ENCODE results near the gene MARK3.
"Not testable (repeated sequence)": the region's sequence is repeated elsewhere in the genome, so short reads cannot be mapped to it uniquely, and the experiment has no call there.

The MARK3 gene

DNA sequence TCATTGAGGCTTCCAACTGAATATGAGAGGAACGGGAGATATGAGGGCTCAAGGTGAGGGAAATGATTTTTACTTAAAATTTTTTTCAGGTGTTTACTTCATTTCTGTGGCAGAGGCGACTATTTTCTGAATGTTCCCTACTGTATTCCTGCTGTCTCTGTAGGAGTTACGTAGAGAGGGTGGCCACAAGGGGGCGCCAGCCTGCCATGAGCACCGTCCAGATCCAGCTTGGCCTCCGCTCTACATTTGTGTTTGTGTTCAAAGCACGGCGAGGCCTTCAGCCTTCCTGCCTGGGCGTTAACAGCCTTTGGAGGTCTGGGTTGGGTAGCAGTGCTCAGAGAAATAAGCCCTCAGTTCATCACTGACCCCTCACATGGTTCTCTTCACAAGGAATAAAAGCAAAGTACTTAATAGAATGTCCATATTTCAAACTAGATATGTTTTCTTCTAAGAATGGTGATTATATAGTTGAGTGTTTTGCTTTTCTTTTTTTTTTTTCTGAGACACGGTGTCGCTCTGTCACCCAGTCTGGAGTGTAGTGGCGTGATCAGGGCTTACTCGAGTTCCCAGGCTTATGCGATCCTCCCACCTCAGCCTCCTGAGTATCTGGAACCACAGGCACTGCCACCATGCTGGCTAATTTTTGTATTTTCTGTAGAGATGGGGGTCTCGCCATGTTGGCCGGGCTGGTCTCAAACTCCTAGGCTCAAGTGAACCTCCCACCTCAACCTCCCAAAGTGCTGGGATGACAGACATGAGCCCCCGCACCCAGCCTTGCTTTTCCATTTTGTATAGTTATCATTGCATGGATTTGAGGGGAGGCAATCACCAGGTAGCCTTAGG, 115.2 kb downstream of the MARK3 start:
- in situ Hi-C loops (cut with HindIII; ENCODE audit: low pct_ligation_motif_present, low pct_unique_long_range_greater_than_20kb, low sequenced_read_pairs) = no loop called here
- peak; percentile 73 for DNase-seq

DNA sequence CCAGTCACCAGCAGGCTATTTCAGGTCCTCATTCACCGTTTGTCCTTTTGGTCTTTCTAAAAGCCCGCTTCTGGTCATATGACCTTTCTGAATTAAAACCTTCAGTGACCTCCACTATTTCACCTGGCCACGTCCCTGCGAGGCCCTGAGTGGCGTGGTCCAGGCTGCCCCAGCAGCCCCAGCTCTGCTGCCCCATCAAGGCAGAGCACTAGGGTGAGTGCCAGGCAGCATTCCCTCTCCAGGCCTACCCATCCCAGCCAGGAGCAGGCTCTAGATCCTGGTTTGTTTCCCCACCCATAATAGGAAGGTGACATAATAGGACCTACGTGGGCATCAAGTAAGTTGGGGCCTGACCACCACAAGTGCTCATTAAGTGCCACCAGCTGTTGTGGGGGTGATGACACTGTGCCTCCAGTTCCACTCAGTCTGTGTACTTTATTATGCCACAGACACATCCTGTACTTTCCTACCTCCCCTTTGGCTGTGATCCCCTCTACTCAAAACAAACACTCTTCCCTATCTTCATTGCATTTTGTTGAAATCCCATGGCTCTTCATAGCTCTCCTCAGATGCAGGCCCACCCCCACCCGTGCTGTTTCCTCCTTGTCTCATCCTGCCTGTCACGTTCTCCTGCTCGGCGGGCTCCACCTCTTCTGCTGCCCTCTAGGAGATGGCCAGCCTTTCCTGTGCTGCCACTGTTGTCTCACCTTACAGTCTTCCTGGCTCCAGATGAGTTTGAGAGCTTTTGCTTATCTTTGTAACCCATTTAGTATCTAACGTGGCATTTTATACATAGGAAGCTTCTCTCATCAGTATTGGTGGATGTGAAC, 116.0 kb downstream of the MARK3 start:
- no peak for DNase-seq
- in situ Hi-C loops (cut with HindIII; ENCODE audit: low pct_ligation_motif_present, low pct_unique_long_range_greater_than_20kb, low sequenced_read_pairs) = no loop called here

DNA sequence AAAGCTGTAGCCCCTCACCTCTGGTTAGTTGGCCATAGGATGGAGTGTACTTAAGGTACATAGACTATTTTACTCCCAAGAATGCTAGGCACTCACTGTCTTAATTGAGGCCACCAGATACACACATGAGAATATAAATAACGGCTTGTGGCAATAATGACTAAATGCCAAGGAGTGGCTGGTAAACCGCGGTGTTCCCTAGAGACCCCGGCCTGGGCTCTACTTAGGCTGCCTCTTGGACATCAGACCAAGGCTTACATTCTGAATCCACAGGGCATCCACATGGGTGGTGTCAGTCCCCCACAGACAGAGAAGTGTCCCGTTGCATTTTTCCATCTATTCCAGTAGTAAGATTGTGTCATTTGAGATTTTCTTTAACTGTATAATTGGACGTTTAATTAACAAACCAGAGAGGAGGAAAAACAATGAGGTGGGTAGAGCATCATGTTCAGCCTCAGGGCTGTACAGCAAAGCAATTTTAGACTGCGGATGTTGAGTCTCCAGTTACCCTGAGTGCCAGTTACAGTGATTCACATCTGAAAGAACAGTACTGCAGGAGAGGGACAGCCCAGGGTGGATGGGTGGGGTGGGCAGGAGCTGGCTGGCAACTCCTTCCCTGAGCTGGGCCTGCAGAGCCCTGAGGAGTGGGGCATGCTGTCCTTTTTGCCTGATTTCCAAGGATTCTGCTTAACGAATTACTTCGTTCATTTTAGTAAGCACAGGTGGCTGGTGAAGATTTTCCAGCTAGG, 116.9 kb downstream of the MARK3 start:
- no peak for DNase-seq
- in situ Hi-C loops (cut with HindIII; ENCODE audit: low pct_ligation_motif_present, low pct_unique_long_range_greater_than_20kb, low sequenced_read_pairs) = no loop called here

DNA sequence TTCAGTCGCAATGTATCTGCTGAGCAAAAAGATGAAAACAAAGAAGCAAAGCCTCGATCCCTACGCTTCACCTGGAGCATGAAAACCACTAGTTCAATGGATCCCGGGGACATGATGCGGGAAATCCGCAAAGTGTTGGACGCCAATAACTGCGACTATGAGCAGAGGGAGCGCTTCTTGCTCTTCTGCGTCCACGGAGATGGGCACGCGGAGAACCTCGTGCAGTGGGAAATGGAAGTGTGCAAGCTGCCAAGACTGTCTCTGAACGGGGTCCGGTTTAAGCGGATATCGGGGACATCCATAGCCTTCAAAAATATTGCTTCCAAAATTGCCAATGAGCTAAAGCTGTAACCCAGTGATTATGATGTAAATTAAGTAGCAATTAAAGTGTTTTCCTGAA, 117.7 kb downstream of the MARK3 start:
- no peak for DNase-seq
- in situ Hi-C loops (cut with HindIII; ENCODE audit: low pct_ligation_motif_present, low pct_unique_long_range_greater_than_20kb, low sequenced_read_pairs) = no loop called here

DNA sequence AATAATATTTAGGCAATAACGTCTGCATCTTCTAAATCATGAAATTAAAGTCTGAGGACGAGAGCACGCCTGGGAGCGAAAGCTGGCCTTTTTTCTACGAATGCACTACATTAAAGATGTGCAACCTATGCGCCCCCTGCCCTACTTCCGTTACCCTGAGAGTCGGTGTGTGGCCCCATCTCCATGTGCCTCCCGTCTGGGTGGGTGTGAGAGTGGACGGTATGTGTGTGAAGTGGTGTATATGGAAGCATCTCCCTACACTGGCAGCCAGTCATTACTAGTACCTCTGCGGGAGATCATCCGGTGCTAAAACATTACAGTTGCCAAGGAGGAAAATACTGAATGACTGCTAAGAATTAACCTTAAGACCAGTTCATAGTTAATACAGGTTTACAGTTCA, 118.1 kb downstream of the MARK3 start:
- no peak for DNase-seq
- in situ Hi-C loops (cut with HindIII; ENCODE audit: low pct_ligation_motif_present, low pct_unique_long_range_greater_than_20kb, low sequenced_read_pairs) = no loop called here

DNA sequence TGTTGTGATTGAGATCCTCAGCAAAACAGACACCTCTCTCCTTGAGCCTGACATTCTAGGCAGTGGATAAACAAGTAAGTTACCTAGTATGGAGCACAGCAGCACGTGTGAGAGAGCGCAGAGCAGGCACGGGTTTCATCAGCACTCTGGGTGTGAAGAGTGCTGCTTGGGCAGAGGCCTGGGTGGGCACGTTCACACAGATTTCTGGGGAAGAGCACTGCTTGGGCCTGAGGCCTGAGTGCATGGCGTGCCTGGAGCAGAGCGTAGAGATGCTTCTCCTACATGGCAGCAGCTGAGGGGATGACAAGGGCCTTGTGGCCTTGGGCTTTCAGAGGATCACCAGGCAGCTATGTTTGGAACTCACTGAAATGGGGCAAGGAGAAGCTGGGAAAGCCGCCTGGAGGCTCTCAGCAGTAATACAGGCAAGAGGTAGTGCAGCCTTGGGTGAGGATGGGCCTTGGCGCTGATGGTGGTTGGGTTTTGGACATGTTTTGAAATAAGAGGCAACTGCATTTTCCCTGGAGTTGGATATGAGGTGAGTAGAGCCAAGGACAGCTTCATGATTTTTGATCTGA, 119.9 kb downstream of the MARK3 start:
- in situ Hi-C loops (cut with HindIII; ENCODE audit: low pct_ligation_motif_present, low pct_unique_long_range_greater_than_20kb, low sequenced_read_pairs) = no loop called here
- DNase-seq = no peak

DNA sequence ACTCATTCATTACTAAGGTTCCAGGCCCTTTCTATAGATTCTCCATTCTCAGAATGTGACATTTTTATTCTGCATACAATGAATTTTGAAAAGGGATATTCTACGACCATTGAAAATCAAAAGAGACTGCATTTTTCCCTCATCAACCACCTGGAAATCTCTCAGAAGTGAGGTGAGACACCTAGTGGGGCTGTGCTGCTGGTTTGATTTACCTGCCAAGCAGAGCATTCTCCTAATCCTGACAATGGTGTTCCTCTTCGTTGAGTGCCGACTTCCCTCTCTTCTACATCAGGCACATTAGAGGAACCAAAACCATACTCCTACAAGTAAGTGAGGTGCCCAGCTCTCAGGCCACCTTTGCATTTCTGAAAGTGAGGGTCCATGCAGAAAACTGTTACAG, 122.5 kb downstream of the MARK3 start:
- DNase-seq = no peak
- in situ Hi-C loops (cut with HindIII; ENCODE audit: low pct_ligation_motif_present, low pct_unique_long_range_greater_than_20kb, low sequenced_read_pairs) = no loop called here

DNA sequence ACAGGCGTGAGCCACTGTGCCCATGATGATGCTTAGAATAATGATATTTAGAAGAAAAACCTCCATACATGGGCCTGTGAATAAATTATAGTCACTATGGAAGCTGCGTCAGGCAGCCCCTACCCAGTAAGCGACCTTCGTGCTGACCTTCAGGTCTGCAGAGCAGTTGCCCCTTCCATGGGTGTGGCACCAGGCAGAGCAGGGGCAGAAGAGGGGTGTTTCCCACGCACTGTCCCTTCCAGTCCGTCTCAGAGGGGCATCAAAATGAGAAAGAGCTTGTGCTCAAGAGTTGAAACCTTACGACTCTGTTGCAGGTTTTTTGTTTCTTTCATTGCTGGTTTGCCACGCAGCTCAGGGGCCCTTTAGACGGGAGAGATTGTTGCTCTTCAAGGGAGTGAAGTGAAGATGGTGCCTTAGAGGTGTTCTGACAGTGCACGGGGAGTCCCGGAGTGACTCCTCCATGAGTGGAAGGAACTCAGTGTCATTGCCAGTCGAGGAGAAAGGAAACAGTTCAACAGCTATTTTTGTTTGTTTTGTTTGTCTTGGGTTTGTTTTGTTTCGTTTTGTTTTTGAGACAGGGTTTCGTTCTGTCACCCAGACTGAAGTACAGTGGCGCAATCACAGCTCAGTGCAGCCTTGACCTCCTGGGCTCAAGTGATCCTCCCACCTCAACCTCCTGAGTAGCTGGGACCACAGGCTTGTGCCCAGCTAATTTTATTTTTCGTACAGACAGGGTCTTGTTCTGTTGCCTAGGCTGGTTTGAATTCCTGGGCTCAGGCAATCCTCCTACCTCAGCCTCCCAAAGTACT, 123.5 kb downstream of the MARK3 start:
- no peak for DNase-seq
- in situ Hi-C loops (cut with HindIII; ENCODE audit: low pct_ligation_motif_present, low pct_unique_long_range_greater_than_20kb, low sequenced_read_pairs) = no loop called here

DNA sequence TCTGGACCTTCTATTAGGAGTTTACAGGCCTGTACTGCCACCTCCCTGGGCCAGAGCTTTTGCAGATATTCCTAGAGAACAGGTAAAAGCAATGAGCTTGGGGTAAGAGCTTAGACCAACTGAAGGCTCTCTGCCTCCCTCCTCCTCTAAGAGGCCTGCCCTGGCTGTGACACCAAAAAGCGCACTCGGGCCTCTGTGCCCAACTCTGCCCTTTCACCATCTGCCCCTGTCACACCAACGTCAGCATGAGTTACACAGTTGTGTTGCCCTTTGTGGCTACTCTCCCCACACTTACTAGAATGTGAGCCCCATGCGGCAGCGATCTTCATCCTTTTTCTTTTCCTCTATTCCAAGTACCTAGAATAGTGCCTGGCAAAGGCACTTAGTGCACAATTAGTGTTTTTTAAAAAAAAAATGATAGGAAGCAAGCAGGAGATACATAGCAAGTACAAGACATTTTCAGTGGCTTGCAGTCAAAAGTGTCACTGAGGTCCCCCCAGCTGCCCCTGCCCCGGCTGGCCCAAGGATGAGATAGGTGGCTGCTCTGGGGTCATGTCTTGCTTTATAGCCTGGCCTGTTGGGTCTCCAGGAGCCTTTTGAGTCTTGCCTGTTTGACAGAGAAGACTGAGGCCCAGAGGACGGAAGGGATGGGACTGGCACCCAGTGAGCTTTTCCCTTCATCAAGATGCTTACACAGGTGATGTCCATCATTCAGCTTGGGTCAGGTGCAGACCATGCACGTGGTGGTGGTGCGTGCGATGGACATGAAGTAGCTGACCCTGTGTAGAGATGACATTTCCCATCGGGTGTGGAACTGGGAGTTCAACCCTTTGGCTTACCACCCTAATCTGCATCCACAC, 124.9 kb downstream of the MARK3 start:
- no peak for DNase-seq

DNA sequence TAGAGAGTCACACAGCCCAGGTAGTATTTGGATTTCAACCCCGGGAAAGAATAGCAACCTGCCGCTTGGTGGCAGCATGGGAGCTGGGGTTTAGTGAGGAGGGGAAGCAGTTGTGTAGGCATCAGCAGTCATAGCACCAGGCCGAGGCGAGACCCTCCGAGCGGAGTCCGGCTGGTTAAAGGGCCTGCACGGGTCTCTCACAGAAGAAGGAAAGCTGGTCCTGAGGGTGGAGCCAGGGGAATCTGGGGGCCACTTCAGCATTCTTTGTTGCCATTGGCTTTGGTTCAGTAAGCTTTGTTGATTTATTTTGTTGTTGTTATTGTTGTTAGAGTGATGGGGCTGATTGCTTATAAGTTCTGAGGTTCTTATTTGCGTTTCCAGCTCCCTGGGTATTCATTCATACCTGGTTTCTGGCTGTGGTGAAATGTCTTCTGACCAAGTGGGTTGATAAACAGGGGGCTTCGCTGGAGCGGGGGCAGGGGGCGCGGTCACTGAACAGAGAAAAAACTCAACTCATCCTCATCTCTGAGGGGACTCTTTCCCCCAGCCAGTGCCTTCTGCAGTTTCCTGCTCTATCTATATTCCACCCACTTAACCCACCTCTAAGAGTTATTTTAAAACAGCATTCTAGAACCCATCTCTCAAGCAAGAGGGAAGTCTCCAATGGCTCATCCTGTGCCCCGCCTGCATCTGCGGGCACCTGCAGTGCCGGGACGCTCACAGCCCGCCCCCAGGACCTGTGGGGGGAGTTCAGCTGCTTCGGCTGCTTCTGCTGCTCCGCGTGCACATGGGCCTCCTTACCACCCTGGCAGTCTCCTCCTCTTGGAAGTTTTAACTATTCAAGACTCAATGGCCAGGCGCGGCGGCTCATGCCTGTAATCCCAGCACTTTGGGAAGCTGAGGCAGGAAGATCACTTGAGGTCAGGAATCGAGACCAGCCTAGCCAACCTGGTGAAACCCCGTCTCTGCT, 125.8 kb downstream of the MARK3 start:
- no peak for DNase-seq
- in situ Hi-C loops (cut with HindIII; ENCODE audit: low pct_ligation_motif_present, low pct_unique_long_range_greater_than_20kb, low sequenced_read_pairs) = no loop called here

More for the DNA sequence above, 124.9 kb downstream of the MARK3 start:
- in situ Hi-C loops (cut with HindIII; ENCODE audit: low pct_ligation_motif_present, low pct_unique_long_range_greater_than_20kb, low sequenced_read_pairs) = no loop called here

DNA sequence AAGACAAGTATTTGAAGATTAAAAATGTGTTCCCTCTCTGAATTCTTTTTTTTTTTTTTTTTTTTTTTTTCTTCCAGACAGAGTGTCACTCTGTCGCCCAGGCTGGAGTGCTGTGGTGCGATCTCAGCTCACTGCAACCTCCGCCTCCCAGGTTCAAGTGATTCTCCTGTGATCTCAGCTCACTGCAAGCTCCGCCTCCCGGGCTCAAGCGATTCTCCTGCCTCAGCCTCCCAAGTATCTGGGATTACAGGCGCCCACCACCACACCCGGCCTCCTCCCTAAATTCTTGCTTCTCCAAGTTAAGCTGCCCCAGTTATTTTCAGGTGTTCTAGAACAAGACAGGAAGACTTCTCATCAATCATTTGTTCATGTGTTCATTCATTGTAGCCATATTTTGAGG, 127.0 kb downstream of the MARK3 start:
- DNase-seq; in situ Hi-C loops (cut with HindIII; ENCODE audit: low pct_ligation_motif_present, low pct_unique_long_range_greater_than_20kb, low sequenced_read_pairs): not testable (repeated sequence)

DNA sequence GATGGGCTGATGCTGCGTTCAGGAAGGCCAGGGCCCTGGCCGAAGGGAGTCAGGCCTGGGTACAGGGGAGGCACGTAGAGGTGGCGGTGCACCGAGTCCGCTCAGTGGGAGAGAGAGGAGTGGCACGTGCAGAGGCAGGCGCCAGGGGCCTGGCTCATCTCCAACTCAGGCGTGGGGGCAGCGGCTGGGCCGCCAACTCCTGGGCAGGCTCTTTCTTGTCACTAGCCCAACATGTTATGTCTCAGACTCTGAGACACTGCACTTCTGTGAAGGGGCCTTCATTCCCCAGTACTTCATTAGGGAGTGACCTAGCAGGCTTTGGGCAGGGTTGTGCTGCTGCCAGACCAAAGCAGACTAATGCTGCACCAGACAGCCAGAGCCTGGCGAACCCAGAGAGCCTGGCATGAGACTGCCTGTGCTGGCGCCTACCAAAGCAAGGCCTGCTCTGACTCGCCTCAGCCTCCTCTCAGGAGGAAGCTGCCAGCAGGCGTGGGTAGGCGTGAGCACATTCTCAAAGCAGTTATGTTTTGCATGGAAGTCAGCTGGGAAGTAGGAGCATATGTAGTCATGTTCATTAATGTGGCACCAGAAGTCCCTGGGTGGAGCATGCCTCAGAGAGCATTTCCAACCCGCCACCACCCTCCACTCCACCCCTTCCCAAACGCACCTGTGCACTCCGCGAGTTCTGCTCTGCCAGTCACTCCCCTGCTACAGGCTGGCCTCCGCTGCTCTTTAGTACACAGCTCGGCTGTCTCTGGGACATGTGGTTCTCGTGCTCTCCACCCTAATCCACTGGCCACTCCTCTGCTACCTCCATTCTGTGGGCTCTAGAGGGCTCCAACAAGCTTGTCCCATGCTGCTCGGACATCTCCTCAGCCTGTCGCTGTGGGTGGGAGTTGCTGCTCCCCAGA, 127.7 kb downstream of the MARK3 start:
- in situ Hi-C loops (cut with HindIII; ENCODE audit: low pct_ligation_motif_present, low pct_unique_long_range_greater_than_20kb, low sequenced_read_pairs) = no loop called here
- no peak for DNase-seq

DNA sequence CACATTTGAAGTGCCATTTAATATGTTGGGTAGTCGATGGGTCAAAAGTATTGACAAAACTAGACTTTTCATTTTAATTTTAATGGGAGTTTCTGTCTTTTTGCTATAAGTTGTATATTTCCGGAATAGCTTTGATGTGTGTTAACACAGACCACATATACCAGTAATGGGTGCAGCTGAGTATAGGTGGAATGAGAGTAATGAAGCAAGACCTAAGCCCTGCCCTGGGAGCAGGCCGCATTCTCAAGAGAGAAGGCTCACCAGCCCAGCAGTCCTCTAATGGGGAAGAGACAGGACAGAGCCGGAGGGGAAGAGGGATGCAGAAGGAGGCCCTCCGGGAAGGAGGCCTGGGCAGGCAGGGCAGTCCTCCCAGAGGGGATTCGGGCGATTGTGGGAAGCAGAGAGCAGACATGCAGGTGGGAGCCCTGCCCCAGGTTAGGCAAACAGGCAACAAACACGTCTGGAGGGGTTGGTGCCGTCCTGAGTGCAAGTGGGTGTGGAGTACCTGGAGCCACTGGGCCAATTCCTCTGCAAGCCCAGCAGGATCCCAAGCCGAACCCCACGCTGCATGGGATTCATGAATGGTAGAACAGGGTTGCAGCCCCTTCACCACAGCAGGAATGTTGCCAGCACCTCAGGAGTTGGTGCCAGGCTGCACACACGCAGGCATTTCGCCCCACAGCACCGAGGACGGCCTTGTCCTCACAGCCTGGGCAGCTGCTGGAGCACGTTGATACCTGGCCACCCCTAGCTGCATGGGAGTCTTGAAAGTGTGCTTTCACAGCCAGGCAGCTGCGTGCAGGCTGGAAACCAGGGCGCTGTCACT, 129.6 kb downstream of the MARK3 start:
- DNase-seq = no peak
- in situ Hi-C loops (cut with HindIII; ENCODE audit: low pct_ligation_motif_present, low pct_unique_long_range_greater_than_20kb, low sequenced_read_pairs) = no loop called here

DNA sequence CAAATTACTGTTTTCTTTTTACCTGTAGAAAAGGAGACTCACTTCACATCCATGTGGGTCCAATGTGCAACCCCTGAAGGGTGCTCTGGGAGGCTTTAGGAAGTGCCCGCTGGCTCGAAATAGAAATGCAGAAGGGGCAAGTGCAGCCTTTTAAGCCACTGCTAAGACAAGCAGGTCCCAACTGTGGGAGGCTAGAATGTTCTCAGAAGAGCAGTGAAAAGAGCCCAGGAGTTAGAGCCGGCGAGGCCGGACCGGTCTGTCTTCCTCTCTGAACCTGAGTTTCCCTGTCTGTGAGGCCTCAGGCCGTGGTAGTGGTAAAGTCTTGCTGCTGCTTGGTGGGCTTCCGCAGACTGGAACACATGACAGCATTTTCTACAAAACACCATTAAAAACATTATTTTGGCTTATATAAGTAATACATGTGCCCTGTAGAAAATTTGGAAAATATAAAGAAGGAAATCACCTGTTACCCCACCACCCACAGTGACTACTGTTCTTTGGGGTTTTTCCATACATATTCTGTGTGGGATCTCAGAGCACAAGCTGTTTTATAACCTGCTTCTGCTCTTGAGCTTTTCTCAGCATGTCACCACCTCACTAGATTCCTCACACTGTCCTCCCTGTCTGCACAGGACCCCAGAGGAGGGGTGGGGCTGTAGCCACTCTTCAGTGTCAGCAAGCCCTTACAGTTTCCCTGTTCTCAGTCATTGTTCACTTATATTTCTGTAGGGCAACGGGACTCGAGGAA, 131.4 kb downstream of the MARK3 start:
- in situ Hi-C loops (cut with HindIII; ENCODE audit: low pct_ligation_motif_present, low pct_unique_long_range_greater_than_20kb, low sequenced_read_pairs) = no loop called here
- DNase-seq = no peak

All from ACHN (cell line).